Stimulated activated CD8-positive, alpha-beta memory T cell treated with anti-CD3 and anti-CD28 coated beads, Interleukin-7, amount 100 ng/mL, for 48 hours (primary cell): ENCODE data around the gene CYB561A3.

Experiments
- DNase-seq, 2 donors: peaks; one replicate each; pipeline ENCODE4 v3.0.0-alpha.2; 2020; ENCODE audit warnings: low read depth in 1 of 2; ENCODE audit errors: extremely low read depth in 1 of 2

The CYB561A3 gene

GRCh38 chr11:61345954-61346843 lies 15.5 kb downstream of the CYB561A3 start:
- no peak for DNase-seq

GRCh38 chr11:61345170-61345610 lies 16.5 kb downstream of the CYB561A3 start:
- DNase-seq, result no peak

DNA sequence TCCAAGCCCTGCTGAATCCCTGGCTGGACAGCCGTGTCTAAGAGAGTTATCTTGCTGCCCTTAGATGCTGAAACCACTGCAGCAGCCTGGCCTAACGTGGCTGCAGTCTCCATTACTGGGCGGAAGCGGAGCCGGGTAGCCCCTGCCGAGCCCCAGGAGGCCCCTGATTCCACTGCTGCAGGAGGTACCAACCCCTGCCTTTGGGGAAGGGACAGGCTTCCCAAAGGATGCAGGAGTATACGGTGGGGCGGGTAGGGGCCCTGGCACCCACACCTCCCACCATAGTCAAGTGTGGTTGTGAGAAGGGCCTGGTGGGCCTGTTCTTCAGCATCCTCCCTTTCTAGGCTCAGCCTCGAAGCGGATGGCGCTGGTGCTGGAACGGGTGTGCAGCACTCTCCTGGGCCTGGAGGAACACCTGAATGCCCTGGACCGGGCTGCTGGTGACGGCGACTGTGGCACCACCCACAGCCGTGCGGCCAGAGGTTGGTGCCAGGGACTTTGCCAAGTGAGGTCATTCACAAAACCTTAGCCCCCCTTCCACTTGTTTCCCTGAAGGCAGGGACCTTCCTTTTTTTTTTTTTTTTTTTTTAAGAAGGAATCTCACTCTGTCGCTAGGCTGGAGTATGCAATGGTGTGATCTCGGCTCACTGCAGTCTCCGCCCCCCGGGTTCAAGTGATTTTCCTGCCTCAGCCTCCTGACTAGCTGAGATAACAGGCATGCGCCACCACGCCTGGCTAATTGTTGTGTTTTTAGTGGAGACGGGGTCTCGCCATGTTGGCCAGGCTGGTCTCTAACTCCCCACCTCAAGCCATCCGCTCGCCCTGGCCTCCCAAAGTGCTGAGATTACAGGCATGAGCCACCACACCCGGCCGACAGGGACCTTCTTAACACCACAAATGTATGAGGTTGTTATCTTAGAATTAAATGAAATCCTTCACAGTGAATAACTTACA lies 17.6 kb downstream of the CYB561A3 start:
- DNase-seq, result no peak

- no peak for DNase-seq
These were observed 19.4 kb downstream of the CYB561A3 start for GRCh38 chr11:61342207-61342803.

DNA sequence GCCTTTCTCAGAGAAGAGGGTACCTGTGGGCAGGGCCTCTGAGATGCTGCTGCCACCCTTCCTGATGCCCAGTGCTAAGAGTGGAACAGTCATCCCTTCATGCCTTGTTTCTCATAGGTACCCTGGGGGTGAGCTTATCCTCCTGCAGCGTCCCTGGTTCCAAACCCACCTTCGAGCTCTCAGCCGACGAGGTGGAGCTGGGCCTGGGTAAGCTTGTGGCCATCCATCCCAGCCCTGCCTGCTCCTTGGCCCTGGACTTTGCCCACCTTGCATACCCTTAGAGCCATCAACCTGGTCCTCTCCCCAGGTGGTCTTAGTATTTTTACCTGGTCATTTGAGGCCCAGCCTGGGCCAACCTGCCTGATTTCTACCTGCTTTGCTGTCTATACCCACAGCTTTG lies 20.0 kb downstream of the CYB561A3 start:
- DNase-seq, result no peak

DNA sequence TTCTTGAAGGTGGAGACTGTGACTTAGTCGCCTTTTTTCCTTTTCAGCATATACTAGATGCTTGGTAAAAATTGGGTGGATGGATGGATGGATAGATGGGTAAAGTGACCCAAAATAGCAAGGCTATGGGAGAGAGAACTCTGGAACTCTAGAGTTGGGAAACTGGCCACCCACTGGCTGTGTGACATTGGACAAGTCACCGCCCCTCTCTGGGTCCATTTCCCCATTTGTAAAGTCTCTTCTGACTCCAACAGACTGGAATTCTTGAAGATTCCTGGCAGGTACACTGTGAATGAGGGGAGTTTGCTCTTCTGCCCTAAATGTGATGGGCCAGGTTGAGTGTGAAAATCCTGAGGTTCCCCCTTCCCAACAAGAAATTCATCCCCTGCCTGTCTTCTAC lies 20.7 kb downstream of the CYB561A3 start:
- no peak for DNase-seq

DNA sequence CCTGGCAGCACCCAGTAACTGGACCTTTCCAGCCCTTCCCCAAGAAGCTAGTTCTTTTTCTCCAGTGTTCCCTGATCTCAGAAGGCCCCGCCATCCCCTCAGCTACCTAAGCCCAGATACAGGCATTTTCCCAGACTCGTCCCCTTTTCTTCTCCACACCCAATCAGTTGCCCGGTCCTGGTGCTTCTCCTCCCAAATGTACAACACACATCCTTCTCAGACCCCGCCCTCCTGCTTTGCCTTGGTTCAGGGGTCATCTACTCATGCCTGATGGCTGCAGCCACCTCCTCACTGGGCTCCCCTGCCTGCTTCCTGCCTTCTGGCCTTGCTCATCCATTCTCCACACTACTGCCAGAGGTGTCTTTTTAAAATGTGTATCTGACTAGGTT lies 22.2 kb downstream of the CYB561A3 start:
- DNase-seq, result no peak

GRCh38 chr11:61338783-61339489 lies 22.7 kb downstream of the CYB561A3 start:
- no peak for DNase-seq

GRCh38 chr11:61337706-61338470 lies 23.8 kb downstream of the CYB561A3 start:
- DNase-seq, result no peak

DNA sequence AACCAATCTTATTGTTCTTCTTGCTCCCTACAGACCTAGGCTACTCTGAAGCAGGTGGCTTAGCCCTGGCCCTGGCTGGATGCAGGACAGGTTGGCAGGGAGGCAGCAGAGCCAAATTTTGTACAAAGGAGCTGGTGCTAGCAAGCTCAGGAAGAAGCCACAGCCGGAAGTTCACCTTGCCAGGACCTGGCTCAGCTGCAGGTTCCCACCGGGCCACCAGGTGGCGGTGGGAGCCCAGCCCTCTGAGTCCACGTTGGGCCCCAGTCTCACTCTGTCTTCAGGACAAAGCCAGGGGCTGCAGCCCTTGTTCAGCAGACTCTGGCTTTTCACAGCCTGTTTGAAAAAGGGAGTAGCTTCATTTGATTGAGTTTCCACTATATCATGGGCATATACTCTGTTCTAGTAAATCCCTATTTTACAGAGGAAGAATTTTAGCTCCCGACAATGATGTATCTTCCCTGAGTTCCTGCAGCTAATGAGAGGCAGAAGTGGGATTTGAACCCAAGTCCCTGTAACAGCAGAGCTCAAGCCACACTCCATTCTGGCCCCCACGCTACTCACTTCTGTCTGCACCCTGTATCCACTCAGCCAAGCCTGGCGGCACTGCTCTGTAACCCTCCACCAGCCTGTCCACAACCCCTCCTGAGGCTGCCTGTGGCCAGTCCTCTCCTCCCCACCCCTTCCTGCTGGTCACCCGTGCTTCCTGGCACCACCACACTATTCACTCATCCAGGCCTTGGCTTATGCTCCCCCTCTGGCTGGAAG lies 25.3 kb downstream of the CYB561A3 start:
- DNase-seq, result peak; percentile 65 to 67

DNA sequence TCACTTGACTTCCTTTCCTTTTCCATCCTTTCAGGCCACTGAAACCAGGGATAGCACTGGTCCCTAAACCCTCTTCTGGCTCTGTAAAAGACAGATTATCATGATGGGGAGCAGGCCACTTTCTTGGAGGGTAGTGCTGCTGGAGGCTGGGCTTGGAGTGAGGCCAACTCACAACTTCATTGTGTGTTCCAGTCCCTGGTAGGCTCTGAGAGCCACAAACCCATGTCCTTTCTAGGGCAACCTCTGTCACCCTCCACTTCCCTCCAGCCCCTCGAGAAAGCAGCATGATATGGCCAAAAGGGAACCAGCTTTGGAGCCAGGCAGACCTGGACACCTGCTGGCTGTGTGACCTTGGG lies 26.3 kb downstream of the CYB561A3 start:
- DNase-seq, result no peak

- no peak for DNase-seq
These were observed 27.0 kb downstream of the CYB561A3 start for GRCh38 chr11:61334434-61335354.

GRCh38 chr11:61333550-61334433 lies 27.9 kb downstream of the CYB561A3 start:
- no peak for DNase-seq

DNA sequence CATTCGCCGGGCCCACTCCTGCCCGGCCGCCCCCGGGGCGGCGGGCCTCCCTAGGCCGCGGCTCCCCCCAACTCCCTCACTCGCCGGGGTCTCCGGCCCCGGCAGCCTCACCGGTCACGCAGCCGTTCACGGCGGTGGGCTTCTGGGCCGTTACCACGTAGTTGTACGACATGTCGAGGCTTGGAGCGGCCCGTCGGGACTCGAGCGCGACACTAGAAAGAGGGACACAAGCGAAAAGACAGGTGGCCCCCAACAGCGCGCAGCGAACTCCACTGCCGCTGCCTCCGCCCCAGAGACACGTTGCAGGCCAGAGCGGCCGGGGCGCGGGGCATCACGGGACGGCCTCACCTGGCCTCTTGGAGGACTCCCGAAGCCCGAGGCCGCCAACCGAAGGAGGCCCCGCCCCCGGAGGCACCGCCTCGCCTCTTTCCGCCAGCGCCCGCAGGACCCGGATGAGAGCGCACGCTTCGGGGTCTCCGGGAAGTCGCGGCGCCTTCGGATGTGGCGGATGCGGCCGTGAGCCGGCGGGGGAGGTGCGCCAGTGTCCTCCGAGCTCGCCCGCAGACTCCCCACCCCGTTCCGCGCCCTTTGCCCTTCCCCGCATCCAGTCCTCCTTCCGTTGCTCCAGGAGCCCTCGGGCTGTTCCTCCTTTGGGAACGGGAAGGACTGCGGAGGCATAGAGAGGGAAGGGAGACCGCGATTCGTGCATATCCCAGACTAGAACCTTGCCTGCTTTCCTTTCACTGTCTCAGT lies 28.7 kb downstream of the CYB561A3 start, which contains the start of the genes DDB1 and TKFC:
TSS of gene DDB1 (minus strand) at position 309 of the 753 bp plus-strand sequence. CDS start at position 172, 137 bp downstream.
TSS of gene TKFC (plus strand) at position 432 of the 753 bp plus-strand sequence. CDS start 1,501 bp downstream, outside the sequence.
- peak; percentile 97 to 98 for DNase-seq

DNA sequence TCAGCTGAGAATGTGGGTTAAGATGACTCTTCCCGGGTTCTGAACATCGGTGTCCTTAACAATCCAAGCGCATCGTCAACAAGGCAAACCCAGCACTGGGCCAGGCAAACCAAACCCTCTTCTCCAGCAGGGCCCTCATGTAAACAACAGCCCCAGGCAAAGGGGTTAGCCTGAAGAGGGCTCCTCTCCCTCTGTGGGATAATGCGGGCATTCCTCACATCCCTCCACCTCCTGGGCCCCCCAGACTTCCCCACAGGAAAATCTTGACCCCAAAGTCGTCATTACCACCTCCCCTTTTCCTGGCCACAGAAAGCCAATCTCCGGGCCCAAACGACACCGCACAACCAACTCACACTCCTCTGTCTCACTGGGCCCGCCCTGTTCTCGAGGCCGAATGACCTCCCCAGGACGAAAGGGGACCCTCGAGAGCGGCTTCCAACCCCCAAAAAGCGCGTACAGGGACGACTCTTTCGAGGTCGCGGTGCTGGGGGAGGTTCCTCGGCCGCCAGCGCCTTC lies 29.3 kb downstream of the CYB561A3 start:
- no peak for DNase-seq

DNA sequence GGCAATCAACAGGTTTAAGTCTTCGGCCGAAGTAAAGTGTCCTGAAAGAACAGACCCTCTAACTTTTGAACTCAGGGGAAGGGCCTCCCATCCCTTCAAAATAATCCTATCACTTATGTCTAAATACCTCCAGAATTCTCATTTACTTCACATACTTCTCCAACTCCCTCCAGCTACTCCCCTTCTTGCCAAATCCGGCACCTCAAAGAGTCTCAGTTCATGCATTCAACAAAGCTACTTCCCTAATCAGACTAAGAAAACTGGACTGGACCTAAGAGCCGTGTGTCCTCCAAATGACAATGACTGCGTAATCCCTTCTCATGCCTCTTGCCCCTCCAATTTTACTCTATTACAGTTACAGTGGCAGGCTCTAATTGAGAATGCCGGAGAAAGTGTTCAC lies 30.0 kb downstream of the CYB561A3 start:
- no peak for DNase-seq
